HepG2 (cell line): Measurements from ENCODE around the gene ID4. TPM values are rescaled to one million over a fixed set of nuclear protein-coding genes. Genes with fewer than 3 reads are reported as not detected.

Experiments used
- ATAC-seq: fragments of 200-7000 bp; cut with Tn5 transposase; 3 replicates; pipeline ENCODE4 v1.9.1; 2020; ENCODE audit warnings: mild to moderate bottlenecking, moderate library complexity
- BruUV-seq: library from RNA; stranded (reverse); fragments of 400-500 nt; replicated peaks from 2 replicates; lab custom pipeline; 2021; lab: Mats Ljungman, UMichigan
- CTCF ChIA-PET: fragments of 300-600 bp; formaldehyde crosslinking; extraction: SDS; loops from one replicate; lab custom pipeline; 2021; ENCODE audit warnings: low total read pairs, inconsistent platforms, low intra/inter-chr PET ratio; lab: Yijun Ruan, JAX
- POLR2A ChIA-PET: fragments of 350-600 bp; sonication (Branson Sonifier 250); formaldehyde crosslinking; loops from one replicate; lab custom pipeline; 2020; ENCODE audit warnings: antibody characterized with exemption, inconsistent platforms; lab: Yijun Ruan, JAX
- DNase-seq: peaks from one replicate; pipeline ENCODE4 v3.0.0-alpha.2; 2015; ENCODE audit warnings: low spot score
- FAIRE-seq: peaks from 3 replicates; lab custom pipeline; 2011; peaks lifted over from hg19 to GRCh38; lab: Jason Lieb, UNC
- H2AFZ ChIP-seq: one replicate; pipeline ENCODE4 v1.6.1; 2011; ENCODE audit warnings: low read length, inconsistent platforms
- H3K27ac ChIP-seq: fragments of 300-600 bp; 3 replicates; pipeline ENCODE4 v1.8.0; 2011; ENCODE audit warnings: mixed run types, mild to moderate bottlenecking, mixed read lengths, low read length, inconsistent platforms; ENCODE audit not compliant: insufficient read depth; ENCODE audit errors: extremely low read length
- H3K27me3 ChIP-seq, 2 experiments: fragments of 200-600 bp in 1 of 2; 2 replicates in 1 of 2; 3 replicates in 1 of 2; pipeline versions ENCODE4 v1.6.0 to v1.8.0; 2011; ENCODE audit warnings: low read length in 2 of 2, mild to moderate bottlenecking in 2 of 2, moderate library complexity in 2 of 2, inconsistent platforms in 1 of 2; ENCODE audit not compliant: insufficient read depth in 2 of 2, control insufficient read depth in 1 of 2
- H3K36me3 ChIP-seq, 2 experiments: fragments of 200-600 bp in 1 of 2; replicated peaks in 1 of 2; 2 replicates in 1 of 2; 3 replicates in 1 of 2; pipeline versions ENCODE4 v1.5.1 to v1.8.0; 2011; ENCODE audit warnings: low read length in 2 of 2, inconsistent platforms in 1 of 2; ENCODE audit not compliant: insufficient read depth in 2 of 2, control insufficient read depth in 1 of 2
- H3K4me1 ChIP-seq: 2 replicates; pipeline ENCODE4 v1.5.1; 2012; ENCODE audit warnings: low read length, inconsistent platforms; ENCODE audit not compliant: insufficient read depth
- H3K4me2 ChIP-seq: 2 replicates; pipeline ENCODE4 v1.6.0; 2011; ENCODE audit warnings: low read depth, low read length, inconsistent platforms
- H3K4me3 ChIP-seq, 3 experiments: fragments of 200-600 bp in 1 of 3; sonication (generic), shearing (Covaris generic) in 1 of 3; replicated peaks in 1 of 3; 2 replicates each; pipeline ENCODE4 v1.5.1; 2011 to 2016; ENCODE audit warnings: low read length in 3 of 3, inconsistent platforms in 2 of 3, low read depth in 2 of 3, mild to moderate bottlenecking in 2 of 3, control low read depth in 1 of 3, mixed read lengths in 1 of 3; ENCODE audit not compliant: insufficient read depth in 1 of 3
- H3K79me2 ChIP-seq: one replicate; pipeline ENCODE4 v1.6.1; 2011; ENCODE audit warnings: low read length, inconsistent platforms; ENCODE audit not compliant: insufficient read depth
- H3K9ac ChIP-seq: 2 replicates; pipeline ENCODE4 v1.6.0; 2011; ENCODE audit warnings: mild to moderate bottlenecking, low read depth, low read length, inconsistent platforms; ENCODE audit not compliant: insufficient read depth
- H3K9me3 ChIP-seq: 2 replicates; pipeline ENCODE4 v1.5.1; 2012; ENCODE audit warnings: mild to moderate bottlenecking, low read length
- H4K20me1 ChIP-seq: 2 replicates; pipeline ENCODE4 v1.6.0; 2011; ENCODE audit warnings: inconsistent platforms, mild to moderate bottlenecking, low read length, moderate library complexity; ENCODE audit not compliant: insufficient read depth
- BRD4 ChIP-seq: sonication (generic); formaldehyde crosslinking; IDR thresholded peaks from 2 replicates; pipeline ENCODE4 v1.4.0; 2020; ENCODE audit warnings: missing genetic modification reagents
- HOXA3 ChIP-seq: sonication (generic); formaldehyde crosslinking; IDR thresholded peaks from 2 replicates; pipeline ENCODE4 v1.5.0; 2020; ENCODE audit warnings: missing genetic modification reagents
- PPARG ChIP-seq: conservative IDR thresholded peaks from 2 replicates; pipeline ENCODE4 v1.6.1; 2016; ENCODE audit warnings: missing biosample characterization, missing genetic modification reagents
- SMC3 ChIP-seq: IDR thresholded peaks from 2 replicates; pipeline ENCODE4 v1.6.1; 2011; ENCODE audit warnings: low read length, improper control_type of control experiment
- SNRNP70 ChIP-seq: fragments of 200-400 bp; formaldehyde crosslinking; IDR thresholded peaks from 2 replicates; pipeline ENCODE4 v1.6.1; 2017; ENCODE audit warnings: mild to moderate bottlenecking, low read depth, low read length, moderate library complexity
- ZNF253 ChIP-seq: sonication (generic); formaldehyde crosslinking; IDR thresholded peaks from 2 replicates; pipeline ENCODE4 v1.8.0; 2022; ENCODE audit warnings: mild to moderate bottlenecking, missing genetic modification reagents, borderline replicate concordance
- ZNF333 ChIP-seq: sonication (generic); formaldehyde crosslinking; IDR thresholded peaks from 2 replicates; pipeline ENCODE4 v1.4.0; 2020; ENCODE audit warnings: mild to moderate bottlenecking, missing genetic modification reagents, borderline replicate concordance
- ZNF687 ChIP-seq: sonication (generic); formaldehyde crosslinking; IDR thresholded peaks from 2 replicates; pipeline ENCODE4 v1.5.1; 2020; ENCODE audit warnings: mild to moderate bottlenecking, missing genetic modification reagents, moderate library complexity
- ZXDC ChIP-seq: sonication (generic); formaldehyde crosslinking; IDR thresholded peaks from 2 replicates; pipeline ENCODE4 v1.5.0; 2020; ENCODE audit warnings: mild to moderate bottlenecking, missing genetic modification reagents
- WGBS: methylation state at CpG from one replicate; pipeline ENCODE4 v1.1.6; 2017; ENCODE audit warnings: low lambda C conversion rate; 5-methylcytosine and 5-hydroxymethylcytosine counted together
- in situ Hi-C: cut with HindIII; loops from 2 replicates; pipeline ENCODE4 v1.10.0; 2017; ENCODE audit warnings: low pct_unique_long_range_greater_than_20kb; ENCODE audit not compliant: extremely low pct_ligation_motif_present
- intact Hi-C: fragments of 100-400 bp; cut with micrococcal nuclease; formaldehyde crosslinking; loops from one replicate; pipeline ENCODE4 v1.10.0; 2022; ENCODE audit not compliant: unreplicated experiment
- polyA plus RNA-seq, 8 experiments: library from polyadenylated mRNA; depleted of rRNA in 3 of 8; stranded (reverse) in 7 of 8; unstranded in 1 of 8; fragments of >200 nt; fragmentation: Illumina TruSeq in 4 of 8; extraction: Trizol in 4 of 8; gene quantifications; 2 replicates each; pipeline versions ENCODE4 v1.2.1 to v1.2.3, GENCODE V29; 2011 to 2016; ENCODE audit warnings: low read depth in 4 of 8, missing spikeins in 1 of 8, mixed read lengths in 1 of 8; ENCODE audit not compliant: insufficient read depth in 1 of 8
- total RNA-seq, 5 experiments: library from RNA; depleted of rRNA; stranded (reverse); fragments of >200 nt; fragmentation: Illumina TruSeq; extraction: Trizol; gene quantifications; 2 replicates each; pipeline ENCODE4 v1.2.3, GENCODE V29; 2016; ENCODE audit warnings: low read depth in 1 of 5
- TF ChIP-seq, protein P1 (sequence below): sonication (generic); formaldehyde crosslinking; IDR thresholded peaks from 2 replicates; pipeline ENCODE4 v1.4.0; 2020; ENCODE audit warnings: missing genetic modification reagents, mild to moderate bottlenecking, borderline replicate concordance

The ID4 gene
- total and polyA plus RNA-seq, 2 of the 13 experiments (the other 11 are each of a cell fraction or from before 2014, with no cell fraction given), result 0.20 to 0.44 TPM

DNA sequence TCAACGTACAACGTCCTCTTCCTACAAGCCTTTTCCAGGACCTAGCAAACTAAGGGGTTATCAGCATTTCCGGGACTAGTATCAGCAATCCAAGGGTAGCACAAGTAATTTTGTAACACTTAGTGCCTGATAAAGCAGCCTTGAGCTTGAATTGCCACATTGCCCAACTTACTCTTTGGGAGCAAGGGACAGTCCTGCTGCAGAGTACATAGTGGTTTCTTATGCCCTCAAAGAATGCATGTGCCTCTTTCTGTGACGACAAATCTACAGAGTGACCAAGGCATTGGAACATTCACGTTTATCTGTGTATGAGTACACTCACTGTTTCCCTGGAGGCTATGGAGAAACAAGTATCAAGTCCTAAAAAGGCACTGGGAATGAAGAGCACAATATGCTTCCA, 3.2 kb upstream of the ID4 start (continued):
- TF ChIP-seq HOXA3, result peak; percentile 38; the same call in 1 of the 2 replicates

- Histone ChIP-seq H3K4me2 (no peak overlapping the region), H3K79me2 (no peaks in the 10 kb centered on the region), H3K27me3 (no peaks in the 10 kb centered on the region; a peak in 1 of 5 replicates), H3K4me3 (no peak overlapping the region), H3K9ac (no peak overlapping the region), H3K9me3 (no peaks in the 10 kb centered on the region), H3K4me1 (peaks cover 34% of the 10 kb centered on the region), H3K27ac (no peak overlapping the region), H2AFZ (no peak overlapping the region), H3K36me3 (no peaks in the 10 kb centered on the region), H4K20me1 (no peaks in the 10 kb centered on the region; the same call in 1 of the 2 replicates)
- FAIRE-seq (peak; percentile 4), DNase-seq (no peak), ATAC-seq (no peak)
- WGBS, result 58% methylated on average over 5 of the region's 5 CpGs
- in situ Hi-C loops (loop anchor here (25.0 kb wide), 1 partner anchor 1573 kb away; the partner anchor contains the start of gene DEK), intact Hi-C loops (no loop called here)
- ChIA-PET POLR2A (no interaction called here), CTCF (no interaction called here)
- BruUV-seq, result no TSS peak
- no peak for TF ChIP-seq SNRNP70
- no peak for TF ChIP-seq ZNF687 (CRISPR knock-in tag)
- no peak for TF ChIP-seq SMC3
- no peak for TF ChIP-seq BRD4
- no peak for TF ChIP-seq ZXDC
- TF ChIP-seq PPARG (CRISPR knock-in tag), result no peak
- no peak for TF ChIP-seq ZNF333 (CRISPR knock-in tag)
- TF ChIP-seq, protein P1, sequence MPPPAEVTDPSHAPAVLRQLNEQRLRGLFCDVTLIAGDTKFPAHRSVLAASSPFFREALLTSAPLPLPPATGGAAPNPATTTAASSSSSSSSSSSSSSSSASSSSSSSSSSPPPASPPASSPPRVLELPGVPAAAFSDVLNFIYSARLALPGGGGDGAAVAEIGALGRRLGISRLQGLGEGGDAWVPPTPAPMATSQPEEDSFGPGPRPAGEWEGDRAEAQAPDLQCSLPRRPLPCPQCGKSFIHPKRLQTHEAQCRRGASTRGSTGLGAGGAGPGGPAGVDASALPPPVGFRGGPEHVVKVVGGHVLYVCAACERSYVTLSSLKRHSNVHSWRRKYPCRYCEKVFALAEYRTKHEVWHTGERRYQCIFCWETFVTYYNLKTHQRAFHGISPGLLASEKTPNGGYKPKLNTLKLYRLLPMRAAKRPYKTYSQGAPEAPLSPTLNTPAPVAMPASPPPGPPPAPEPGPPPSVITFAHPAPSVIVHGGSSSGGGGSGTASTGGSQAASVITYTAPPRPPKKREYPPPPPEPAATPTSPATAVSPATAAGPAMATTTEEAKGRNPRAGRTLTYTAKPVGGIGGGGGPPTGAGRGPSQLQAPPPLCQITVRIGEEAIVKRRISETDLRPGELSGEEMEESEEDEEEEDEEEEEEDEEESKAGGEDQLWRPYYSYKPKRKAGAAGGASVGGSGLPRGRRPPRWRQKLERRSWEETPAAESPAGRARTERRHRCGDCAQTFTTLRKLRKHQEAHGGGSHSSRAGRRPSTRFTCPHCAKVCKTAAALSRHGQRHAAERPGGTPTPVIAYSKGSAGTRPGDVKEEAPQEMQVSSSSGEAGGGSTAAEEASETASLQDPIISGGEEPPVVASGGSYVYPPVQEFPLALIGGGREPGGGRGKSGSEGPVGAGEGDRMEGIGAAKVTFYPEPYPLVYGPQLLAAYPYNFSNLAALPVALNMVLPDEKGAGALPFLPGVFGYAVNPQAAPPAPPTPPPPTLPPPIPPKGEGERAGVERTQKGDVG (CRISPR knock-in tag), result no peak
- no peak for TF ChIP-seq ZNF253
These were observed 2.3 kb upstream of the ID4 start for GRCh38 chr6:19834858-19835257.
